ENCODE results near the gene STIM2. TPM values are rescaled to one million over a fixed set of nuclear protein-coding genes. Genes with fewer than 3 reads are reported as not detected.

The STIM2 gene
- total and polyA plus RNA-seq, 2 of the 4 experiments (the other 2 are of a cell fraction) = 16.1 to 27.6 TPM

DNA sequence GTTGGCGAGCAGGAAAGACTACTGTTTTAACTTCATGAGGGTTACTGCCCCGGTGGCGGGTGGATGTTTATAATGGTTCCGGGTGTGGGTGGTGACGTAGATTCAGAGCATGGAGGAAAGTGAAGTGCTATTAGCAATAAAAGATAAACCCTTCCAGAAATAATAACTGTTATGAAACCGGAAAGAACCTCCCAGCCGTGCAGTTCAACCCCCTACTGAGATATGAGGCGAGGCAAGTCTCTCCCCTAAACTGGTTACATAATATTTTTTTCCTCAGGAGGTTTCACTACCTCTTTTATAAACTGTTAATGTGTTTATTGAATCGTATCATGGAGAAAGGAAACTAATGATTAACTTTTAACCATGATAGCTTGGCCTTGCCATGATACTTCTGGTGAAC is 33.9 kb upstream of the STIM2 start:
- ChIA-PET CTCF (no interaction called here), POLR2A (ENCODE audit: unreplicated experiment) (no interaction called here)
- no peak overlapping the region for H3K14ac ChIP-seq (replicated peaks; ENCODE audit: low read depth, low read length)
- H3K4me3 ChIP-seq (ENCODE audit: insufficient read depth, low read depth, low read length) = no peak overlapping the region
- no peak overlapping the region for H2AK5ac ChIP-seq (ENCODE audit: low read depth, low read length)
- no peak overlapping the region for H2BK120ac ChIP-seq (ENCODE audit: low read depth, low read length)
- H3K9me1 ChIP-seq (ENCODE audit: insufficient read depth, low read length) = 0 out of 2 replicates have a peak, but pooled peaks cover 5% of the 10 kb centered on the region
- H2AK9ac ChIP-seq (replicated peaks; ENCODE audit: low read depth, low read length, poor library complexity) = no peak overlapping the region
- H4K91ac ChIP-seq (ENCODE audit: insufficient read depth, low read depth, low read length) = no peak overlapping the region
- TF ChIP-seq ELK1 (IDR thresholded peaks at IDR 0.05; ENCODE audit: borderline replicate concordance, low read depth, low read length) = no peak
- no peak for TF ChIP-seq NFE2L2 (IDR thresholded peaks at IDR 0.05; ENCODE audit: low read depth, low read length)
- no peak for TF ChIP-seq RAD21 (IDR thresholded peaks at IDR 0.05; ENCODE audit: low read length)
- no peak for TF ChIP-seq USF2 (IDR thresholded peaks at IDR 0.05; ENCODE audit: low read depth, low read length)
- no peak for TF ChIP-seq MAFK (IDR thresholded peaks at IDR 0.05; ENCODE audit: low read depth, low read length)
- TF ChIP-seq CEBPB (IDR thresholded peaks at IDR 0.05; ENCODE audit: low read depth, low read length) = no peak
- TF ChIP-seq, protein P1, sequence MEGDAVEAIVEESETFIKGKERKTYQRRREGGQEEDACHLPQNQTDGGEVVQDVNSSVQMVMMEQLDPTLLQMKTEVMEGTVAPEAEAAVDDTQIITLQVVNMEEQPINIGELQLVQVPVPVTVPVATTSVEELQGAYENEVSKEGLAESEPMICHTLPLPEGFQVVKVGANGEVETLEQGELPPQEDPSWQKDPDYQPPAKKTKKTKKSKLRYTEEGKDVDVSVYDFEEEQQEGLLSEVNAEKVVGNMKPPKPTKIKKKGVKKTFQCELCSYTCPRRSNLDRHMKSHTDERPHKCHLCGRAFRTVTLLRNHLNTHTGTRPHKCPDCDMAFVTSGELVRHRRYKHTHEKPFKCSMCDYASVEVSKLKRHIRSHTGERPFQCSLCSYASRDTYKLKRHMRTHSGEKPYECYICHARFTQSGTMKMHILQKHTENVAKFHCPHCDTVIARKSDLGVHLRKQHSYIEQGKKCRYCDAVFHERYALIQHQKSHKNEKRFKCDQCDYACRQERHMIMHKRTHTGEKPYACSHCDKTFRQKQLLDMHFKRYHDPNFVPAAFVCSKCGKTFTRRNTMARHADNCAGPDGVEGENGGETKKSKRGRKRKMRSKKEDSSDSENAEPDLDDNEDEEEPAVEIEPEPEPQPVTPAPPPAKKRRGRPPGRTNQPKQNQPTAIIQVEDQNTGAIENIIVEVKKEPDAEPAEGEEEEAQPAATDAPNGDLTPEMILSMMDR (conservative IDR thresholded peaks at IDR 0.05; ENCODE audit: low read depth, low read length) = no peak
- TF ChIP-seq SMC3 (IDR thresholded peaks at IDR 0.05; ENCODE audit: low read depth, low read length) = no peak
- TF ChIP-seq FOS (IDR thresholded peaks at IDR 0.05; ENCODE audit: low read depth, low read length) = no peak
- TF ChIP-seq RCOR1 (IDR thresholded peaks at IDR 0.05; ENCODE audit: insufficient replicate concordance, low read length) = no peak
- no peak for TF ChIP-seq RFX5 (IDR thresholded peaks at IDR 0.05; ENCODE audit: low read depth, low read length)
- TF ChIP-seq POLR2A (IDR thresholded peaks at IDR 0.05; ENCODE audit: low read depth, low read length) = no peak
- TF ChIP-seq BHLHE40 (IDR thresholded peaks at IDR 0.05; ENCODE audit: low read depth, low read length) = no peak
- no peak for TF ChIP-seq MAZ (IDR thresholded peaks at IDR 0.05; ENCODE audit: borderline replicate concordance, low read depth, low read length)
- TF ChIP-seq MXI1 (IDR thresholded peaks at IDR 0.05; ENCODE audit: borderline replicate concordance, low read depth, low read length) = no peak
- TF ChIP-seq CHD1 (IDR thresholded peaks at IDR 0.05; ENCODE audit: low read depth, low read length) = no peak
- no peak overlapping the region for H3K27ac ChIP-seq (ENCODE audit: insufficient read depth, low read length)
- ATAC-seq (ENCODE audit: low read depth) (peak; percentile 62), DNase-seq (peak; percentile 59)
- H3K36me3 ChIP-seq (ENCODE audit: control insufficient read depth, insufficient read depth, low read length) = no peaks in the 10 kb centered on the region
- dilution Hi-C loops (cut with HindIII; ENCODE audit: low sequenced_read_pairs, unreplicated experiment) (no loop called here), intact Hi-C loops (cut with micrococcal nuclease) (no loop called here), in situ Hi-C loops (cut with MboI; ENCODE audit: low sequenced_read_pairs) (no loop called here)
- no peaks in the 10 kb centered on the region; the same call in 1 of the 2 replicates for H3K9me3 ChIP-seq (ENCODE audit: control insufficient read depth, insufficient read depth, low read length)
- no peaks in the 10 kb centered on the region for H3K4me1 ChIP-seq (ENCODE audit: control insufficient read depth, insufficient read depth, low read length)
- H4K5ac ChIP-seq (ENCODE audit: low read depth, low read length) = no peak overlapping the region
- no peak overlapping the region for H3K4ac ChIP-seq (ENCODE audit: low read depth, low read length)
- no peaks in the 10 kb centered on the region for H3K79me1 ChIP-seq (ENCODE audit: low read depth in 1 of 2, low read length in 2 of 2)
- no peaks in the 10 kb centered on the region for H4K20me1 ChIP-seq (ENCODE audit: insufficient read depth, low read length)
- H3K4me2 ChIP-seq (ENCODE audit: low read depth, low read length) = peak overlapping the region; percentile 50
- H2BK5ac ChIP-seq (ENCODE audit: low read depth, low read length, poor library complexity, severe bottlenecking) = no peak overlapping the region
- no TSS peak for BruUV-seq (replicated peaks)
- H3K18ac ChIP-seq (ENCODE audit: low read depth, low read length) = no peak overlapping the region; the same call in 1 of the 2 replicates
- H3K9ac ChIP-seq (ENCODE audit: low read depth, low read length) = no peak overlapping the region
- no peaks in the 10 kb centered on the region for H3K27me3 ChIP-seq (ENCODE audit: control insufficient read depth, insufficient read depth, low read length)
- H2BK15ac ChIP-seq (ENCODE audit: low read depth, low read length) = no peak overlapping the region
- no peak overlapping the region for H3K56ac ChIP-seq (ENCODE audit: extremely low read depth, insufficient read depth, low read length)
- WGBS, 2 experiments (ENCODE audit: extremely low coverage in 2 of 2, insufficient read length in 1 of 2) = no CpG with 5 or more reads among the region's 9 CpGs
- no peak overlapping the region for H3K23ac ChIP-seq (ENCODE audit: low read depth, low read length)
- H2AFZ ChIP-seq (replicated peaks; ENCODE audit: low read length, poor library complexity) = no peak overlapping the region
- no peak overlapping the region; a peak in 2 of 4 replicates for H4K8ac ChIP-seq (ENCODE audit: low read depth in 2 of 2, low read length in 2 of 2)
- H2BK20ac ChIP-seq (ENCODE audit: low read depth, low read length) = no peak overlapping the region
